GM18951 (cell line): Measurements from ENCODE around the gene KDM1B.
"Not testable (repeated sequence)": the region's sequence is repeated elsewhere in the genome, so short reads cannot be mapped to it uniquely, and the experiment has no call there.

ENCODE experiments used
- POLR2A ChIP-seq: IDR thresholded peaks from 4 replicates; pipeline ENCODE4 v1.6.1; 2011; ENCODE audit warnings: mild to moderate bottlenecking; ENCODE audit not compliant: insufficient read length, insufficient read depth; ENCODE audit errors: extremely low read depth
- in situ Hi-C: fragments of 300-500 bp; cut with MboI; formaldehyde crosslinking; loops from one replicate; pipeline ENCODE4 v1.12.0; 2022; ENCODE audit warnings: low sequenced_read_pairs, mixed read lengths, inconsistent platforms; ENCODE audit not compliant: unreplicated experiment

Gene KDM1B

DNA sequence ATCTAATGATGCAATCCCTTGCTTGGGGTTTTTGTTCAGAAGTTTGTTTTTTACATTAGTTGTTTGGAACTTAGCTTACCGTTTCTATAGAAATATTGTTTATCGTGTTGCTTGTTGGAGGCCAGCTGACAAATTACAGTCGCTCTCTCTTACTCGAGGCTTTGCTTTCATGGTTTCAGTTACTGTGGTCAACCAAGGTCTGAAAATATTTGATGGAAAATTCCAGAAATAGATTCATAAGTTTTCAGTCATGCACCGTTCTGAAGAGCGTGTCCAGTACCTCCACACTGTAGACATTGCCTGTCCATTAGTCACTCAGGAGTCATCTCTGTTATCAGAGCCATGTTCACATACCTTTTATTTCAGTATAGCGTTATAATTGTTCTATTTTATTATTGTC, 61.2 kb downstream of the KDM1B start:
- no peak for TF ChIP-seq POLR2A
- in situ Hi-C loops = no loop called here

DNA sequence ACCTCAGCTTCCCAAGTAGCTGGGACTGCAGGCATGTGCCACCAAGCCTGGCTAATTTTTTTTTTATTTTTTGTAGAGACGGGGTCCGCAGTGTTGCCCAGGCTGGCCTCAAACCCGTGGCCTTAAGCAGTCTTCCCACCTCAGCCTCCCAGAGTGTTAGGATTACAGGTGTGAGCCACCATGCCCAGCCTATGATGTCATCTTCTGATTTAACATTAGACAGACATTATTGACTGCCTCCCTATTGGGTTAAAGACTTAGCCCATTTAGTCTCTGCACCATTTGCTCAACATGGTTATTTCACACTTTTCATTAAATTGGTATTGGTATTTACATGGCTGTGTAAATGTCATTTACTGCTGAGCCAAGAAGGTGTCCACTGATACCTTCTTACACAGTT, 63.0 kb downstream of the KDM1B start:
- in situ Hi-C loops = no loop called here
- no peak for TF ChIP-seq POLR2A

DNA sequence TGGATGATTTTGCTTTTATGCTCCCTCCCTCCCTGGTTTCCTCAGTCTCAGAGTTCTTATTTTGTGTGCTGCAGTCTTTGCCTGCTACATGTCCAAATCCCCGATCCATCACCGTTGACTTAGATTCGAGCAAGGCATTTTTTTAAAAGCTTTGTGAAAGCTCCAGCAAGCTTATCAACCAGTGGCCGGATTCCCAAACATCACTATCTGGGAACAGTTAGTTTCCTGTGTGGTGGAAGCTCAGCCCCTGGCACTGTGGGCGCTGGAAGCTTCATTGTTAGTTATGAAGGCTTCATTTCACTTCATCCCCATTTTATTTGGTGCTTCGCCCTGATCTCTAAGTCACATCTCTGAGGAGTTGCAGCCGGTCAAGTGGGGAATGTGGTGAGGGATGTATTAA, 64.4 kb downstream of the KDM1B start:
- in situ Hi-C loops = no loop called here
- no peak for TF ChIP-seq POLR2A

DNA sequence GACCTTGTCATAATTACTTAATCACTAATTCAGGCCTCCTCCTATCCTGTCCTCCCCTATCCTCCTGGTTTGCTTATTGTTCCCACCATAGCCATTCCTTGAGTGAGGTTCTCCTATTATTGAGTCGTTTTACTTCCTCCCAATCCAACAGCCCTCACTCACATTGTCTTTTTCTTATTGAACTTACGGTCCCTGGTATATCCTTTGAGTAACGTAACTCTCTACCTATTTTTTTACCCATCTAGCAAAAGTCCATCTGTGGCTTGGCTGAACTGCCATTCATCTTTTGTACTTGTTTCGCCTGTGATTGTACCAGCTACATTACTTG, 66.0 kb downstream of the KDM1B start:
- TF ChIP-seq POLR2A = no peak
- in situ Hi-C loops = no loop called here

DNA sequence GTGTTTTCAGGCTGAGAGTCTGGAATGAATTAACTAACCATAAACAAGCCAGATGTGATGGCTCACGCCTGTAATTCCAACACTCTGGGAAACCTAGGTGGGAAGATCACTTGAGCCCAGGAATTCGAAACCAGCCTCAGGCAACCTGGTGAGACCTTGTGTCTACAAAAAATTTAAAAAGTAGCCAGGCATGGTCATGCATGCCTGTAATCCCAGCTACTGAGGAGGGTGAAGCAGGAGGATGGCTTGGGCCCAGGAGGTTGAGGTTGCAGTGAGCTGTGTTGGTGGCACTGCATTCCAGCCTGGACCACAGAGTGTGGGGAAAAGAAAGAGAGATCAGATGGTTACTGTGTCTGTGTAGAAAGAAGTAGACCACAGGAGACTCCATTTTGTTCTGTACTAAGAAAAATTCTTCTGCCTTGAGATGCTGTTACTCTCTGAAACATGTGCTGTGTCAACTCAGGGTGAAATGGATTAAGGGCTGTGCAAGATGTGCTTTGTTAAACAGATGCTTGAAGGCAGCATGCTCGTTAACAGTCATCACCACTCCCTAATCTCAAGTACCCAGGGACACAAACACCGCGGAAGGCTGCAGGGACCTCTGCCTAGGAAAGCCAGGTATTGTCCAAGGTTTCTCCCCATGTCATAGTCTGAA, 71.4 kb downstream of the KDM1B start:
- in situ Hi-C loops = not testable (repeated sequence)

DNA sequence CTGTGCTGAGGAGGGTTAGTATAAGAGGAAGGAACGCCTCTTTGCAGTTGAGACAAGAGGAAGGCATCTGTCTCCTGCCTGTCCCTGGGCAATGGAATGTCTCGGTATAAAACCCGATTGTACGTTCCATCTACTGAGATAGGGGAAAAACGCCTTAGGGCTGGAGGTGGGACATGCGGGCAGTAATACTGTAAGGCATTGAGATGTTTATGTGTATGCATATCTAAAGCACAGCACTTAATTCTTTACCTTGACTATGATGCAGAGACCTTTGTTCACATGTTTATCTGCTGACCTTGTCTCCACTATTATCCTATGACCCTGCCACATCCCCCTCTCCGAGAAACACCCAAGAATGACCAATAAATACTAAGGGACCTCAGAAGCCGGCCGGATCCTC, 71.9 kb downstream of the KDM1B start:
- in situ Hi-C loops = not testable (repeated sequence)

DNA sequence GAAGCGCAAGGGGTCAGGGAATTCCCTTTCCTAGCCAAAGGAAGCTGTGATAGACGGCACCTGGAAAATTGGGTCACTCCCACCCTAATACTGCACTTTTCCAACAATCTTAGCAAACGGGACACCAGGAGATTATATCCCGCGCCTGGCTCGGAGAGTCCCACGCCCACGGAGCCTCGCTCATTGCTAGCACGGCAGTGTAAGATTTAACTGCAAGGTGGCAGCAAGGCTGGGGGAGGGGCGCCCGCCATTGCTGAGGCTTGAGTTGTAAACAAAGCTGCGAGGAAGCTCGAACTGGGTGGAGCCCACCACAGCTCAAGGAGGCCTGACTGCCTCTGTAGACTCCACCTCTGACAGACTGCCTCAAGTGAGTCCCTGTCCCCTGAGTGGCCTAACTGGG, 73.4 kb downstream of the KDM1B start:
- in situ Hi-C loops = not testable (repeated sequence)

DNA sequence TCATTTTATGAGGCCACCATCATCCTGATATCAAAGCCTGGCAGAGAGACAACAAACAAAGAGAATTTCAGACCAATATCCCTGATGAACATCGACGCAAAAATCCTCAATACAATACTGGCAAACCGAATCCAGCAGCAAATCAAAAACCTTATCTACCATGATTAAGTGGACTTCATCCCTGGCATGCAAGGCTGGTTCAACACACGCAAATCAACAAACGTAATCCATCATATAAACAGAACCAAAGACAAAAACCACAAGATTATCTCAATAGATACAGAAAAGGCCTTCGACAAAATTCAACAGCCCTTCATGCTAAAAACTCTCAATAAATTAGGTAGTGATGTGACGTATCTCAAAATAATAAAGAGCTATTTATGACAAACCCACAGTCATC, 76.6 kb downstream of the KDM1B start:
- in situ Hi-C loops = not testable (repeated sequence)

DNA sequence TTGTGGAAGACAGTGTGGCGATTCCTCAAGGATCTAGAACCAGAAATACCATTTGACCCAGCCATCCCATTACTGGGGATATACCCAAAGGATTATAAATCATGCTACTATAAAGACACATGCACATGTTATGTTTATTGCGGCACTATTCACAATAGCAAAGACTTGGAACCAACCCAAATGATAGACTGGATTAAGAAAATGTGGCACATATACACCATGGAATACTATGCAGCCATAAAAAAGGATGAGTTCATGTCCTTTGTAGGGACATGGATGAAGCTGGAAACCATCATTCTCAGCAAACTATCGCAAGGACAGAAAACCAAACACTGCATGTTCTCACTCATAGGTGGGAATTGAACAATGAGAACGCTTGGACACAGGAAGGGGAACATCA, 78.5 kb downstream of the KDM1B start:
- in situ Hi-C loops = not testable (repeated sequence)

DNA sequence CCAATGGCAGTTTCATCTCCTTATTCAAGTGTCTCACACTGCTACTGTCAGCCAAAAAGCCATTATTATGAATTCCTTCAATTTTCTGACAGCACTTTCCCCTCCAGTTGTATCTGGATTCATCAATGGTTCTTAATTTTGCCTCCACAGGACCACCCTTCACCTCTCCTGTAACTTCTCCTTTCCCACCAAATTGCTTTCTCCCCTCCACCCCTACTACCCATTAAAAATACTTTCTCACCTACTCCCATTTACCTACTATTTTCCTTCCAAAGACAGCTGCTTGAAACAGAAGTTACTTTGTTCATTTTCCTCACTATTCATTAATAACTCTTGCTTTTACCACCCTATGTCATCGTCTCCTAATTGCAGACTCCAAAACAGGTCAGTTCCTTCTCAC, 79.3 kb downstream of the KDM1B start:
- TF ChIP-seq POLR2A = no peak

DNA sequence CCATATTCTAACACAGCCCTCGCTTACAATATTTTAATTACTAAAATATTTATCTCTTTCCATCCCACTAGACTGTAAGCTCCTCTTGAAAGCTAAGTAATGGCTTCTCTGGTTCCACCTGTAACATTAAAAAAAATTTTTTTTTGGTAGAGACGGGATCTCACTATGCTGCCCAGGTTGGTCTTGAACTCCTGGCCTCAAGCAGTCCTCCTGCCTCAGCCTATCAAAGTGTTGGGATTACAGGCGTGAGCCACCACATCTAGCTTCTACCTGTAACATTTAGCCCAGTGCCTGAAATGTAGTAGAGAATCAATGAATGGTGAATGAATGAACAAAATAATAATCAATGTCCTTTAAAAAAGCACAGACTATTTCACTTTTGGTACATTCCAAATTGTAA, 80.3 kb downstream of the KDM1B start:
- in situ Hi-C loops = no loop called here
- TF ChIP-seq POLR2A = no peak

More for the DNA sequence above, 79.3 kb downstream of the KDM1B start:
- in situ Hi-C loops = no loop called here

DNA sequence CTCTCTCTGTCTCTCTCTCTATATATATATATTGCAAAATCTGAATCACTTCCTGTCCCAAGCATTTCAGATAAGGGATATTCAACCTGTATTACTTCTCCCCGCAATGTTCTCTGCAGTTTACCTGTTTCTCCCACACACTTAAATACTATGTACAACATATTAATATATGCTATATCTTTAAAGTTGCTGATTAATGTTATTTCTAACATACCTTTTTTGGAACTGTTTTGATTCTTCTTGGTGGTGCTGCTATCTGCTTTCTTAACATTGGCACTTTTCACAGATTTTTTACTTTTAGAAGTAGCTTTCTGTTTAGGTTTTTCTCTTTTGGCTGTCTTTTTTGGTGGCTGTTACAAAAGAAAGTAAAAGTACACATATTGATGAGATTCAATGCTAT, 81.9 kb downstream of the KDM1B start:
- TF ChIP-seq POLR2A = no peak
- in situ Hi-C loops = no loop called here

DNA sequence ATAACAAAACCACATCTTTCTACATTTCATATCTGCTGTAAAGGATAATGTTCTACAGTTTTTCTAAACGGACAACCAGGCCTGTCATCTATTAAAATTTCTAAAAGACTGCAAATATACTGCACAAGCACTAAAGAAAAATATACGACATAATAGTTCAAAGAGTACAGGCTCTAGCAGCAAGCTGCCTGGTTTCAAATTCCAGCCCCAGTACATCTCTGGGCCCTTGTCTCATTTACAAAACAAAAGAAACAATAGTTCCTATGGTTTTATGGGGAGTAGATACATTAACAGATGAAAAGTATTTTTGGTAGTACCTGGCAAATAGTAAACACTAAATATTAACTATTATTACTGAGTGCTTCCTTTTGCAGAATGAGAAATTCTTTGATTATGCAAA, 85.0 kb downstream of the KDM1B start:
- TF ChIP-seq POLR2A = no peak
- in situ Hi-C loops = no loop called here

DNA sequence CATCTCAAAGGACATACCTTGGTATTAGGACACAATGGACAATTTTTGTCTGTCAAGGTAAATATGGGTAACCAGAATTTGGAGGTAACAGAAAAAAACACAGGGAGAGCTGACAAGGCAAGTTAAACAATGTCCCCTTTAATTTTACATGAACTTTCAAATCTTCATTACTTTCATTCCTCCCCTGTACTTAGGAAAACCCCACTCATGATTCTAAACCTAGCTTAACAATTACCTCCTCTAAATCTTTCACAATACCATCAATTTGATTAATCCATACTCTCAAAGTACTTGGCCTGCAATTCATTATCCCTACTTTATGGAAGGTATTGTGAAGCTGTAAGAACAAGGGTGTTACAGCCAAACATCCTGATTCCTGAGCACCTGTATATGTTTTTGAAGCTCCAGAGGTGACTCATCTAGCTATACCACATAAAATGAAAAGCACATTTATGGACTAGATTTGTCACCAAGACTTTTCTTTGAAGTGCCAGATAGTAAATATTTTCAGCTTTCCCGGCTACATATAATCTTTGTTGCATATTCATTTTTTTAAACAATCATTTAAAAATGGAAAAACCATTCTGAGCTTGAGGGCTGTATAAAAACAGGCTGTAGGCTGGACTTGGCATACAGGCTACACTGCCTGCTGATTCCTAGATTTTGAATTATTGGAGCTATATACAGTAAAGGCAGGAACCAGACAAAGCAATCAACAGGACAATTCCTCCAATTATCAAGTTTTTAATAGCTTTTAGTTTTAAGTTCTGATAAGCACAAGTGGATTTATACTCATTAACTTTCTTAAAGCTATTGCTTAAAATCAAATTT, 86.2 kb downstream of the KDM1B start:
- in situ Hi-C loops = no loop called here
- no peak for TF ChIP-seq POLR2A

DNA sequence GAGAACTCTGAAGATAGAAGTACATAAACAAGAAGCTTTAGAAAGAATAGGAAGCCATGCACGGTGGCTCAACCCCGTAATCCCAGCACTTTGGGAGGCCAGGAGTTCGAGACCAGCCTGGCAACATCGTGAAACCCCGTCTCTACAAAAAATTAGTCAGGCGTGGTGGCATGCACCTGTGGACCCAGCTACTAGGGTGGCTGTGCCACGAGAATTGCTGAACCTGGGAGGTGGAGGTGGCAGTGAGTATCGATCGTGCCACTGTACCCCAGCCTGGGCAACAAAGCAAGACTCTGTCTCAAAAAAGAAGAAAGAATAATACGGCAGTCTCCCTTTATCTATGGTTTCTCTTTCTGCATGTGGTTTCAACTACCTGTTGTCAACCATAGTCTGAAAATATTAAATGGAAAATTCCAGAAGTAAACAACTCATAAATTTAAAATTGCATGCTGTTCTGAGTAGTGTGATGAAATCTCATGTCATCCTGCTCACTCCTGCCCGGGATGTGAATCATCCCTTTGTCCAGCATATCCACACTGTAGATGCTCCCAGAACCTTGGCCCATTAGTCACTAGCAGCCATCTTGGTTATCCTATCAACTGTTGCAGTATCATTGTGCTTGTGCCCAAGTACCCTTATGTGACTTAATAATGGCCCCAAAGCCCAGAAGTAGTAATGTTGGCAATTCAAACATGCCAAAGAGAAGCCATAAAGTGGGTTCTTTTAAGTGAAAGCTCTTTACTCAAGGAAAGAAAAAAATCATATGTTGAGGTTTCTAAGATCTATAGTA, 87.0 kb downstream of the KDM1B start:
- in situ Hi-C loops = no loop called here
- TF ChIP-seq POLR2A = no peak
